GM12801 (cell line): Measurements from ENCODE around the gene ACSL1.

ENCODE experiments used
- CTCF ChIP-seq: IDR thresholded peaks from one replicate; pipeline ENCODE4 v1.5.1; 2011; ENCODE audit warnings: control low read depth; ENCODE audit not compliant: insufficient read length; ENCODE audit errors: extremely low read depth

The ACSL1 gene

DNA sequence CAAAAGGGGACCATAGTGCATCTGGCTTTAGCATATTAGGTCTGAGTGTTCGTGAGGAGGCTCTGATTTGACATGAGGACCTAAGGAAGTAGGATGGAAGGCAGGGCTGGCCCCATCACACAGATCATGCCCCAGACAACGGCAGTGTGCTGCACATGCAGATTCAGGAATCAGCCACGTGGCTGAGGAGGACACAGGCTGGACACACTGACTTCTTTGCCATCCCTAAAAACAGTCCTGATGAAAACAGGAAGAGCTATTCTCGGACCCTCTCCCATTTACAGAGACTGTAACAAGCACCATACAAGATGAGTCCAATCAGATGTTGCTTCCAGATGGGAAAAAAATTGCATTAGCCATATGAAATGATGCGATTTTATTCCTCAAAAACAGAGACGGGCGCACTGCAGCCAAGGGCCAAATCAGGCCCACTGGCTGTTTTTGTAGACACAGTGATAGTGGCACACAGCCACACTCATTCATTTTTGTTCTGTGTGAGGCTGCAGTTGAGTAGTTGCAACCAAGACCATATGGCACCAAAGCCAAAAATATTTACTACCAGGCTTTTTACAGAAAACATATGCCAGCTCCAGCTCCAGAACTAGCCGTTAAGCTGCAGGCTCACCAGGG lies 41.0 kb downstream of the ACSL1 start:
- no peak for TF ChIP-seq CTCF

GRCh38 chr4:184782731-184783373 lies 42.9 kb downstream of the ACSL1 start:
- TF ChIP-seq CTCF, result no peak

- no peak for TF ChIP-seq CTCF
Measured at GRCh38 chr4:184778325-184778724, 47.4 kb downstream of the ACSL1 start.

DNA sequence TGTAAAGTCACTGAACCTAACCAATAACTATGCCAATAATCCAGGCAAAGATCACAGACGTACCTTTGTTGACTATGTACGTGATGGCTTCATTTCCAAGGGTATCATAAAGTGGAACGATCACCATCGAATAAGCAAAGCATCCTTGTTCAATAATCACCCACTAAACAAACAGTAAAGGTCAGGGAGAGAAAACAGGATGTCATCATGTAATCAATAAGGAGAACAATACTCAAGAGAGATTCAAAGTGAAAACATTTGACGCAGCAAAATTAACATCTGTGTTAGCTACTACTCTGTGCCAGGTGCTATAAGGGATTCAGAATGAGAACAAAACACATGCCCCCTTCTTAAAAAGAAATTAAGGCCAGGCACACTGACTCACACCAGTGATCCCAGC lies 48.9 kb downstream of the ACSL1 start:
- TF ChIP-seq CTCF, result no peak

DNA sequence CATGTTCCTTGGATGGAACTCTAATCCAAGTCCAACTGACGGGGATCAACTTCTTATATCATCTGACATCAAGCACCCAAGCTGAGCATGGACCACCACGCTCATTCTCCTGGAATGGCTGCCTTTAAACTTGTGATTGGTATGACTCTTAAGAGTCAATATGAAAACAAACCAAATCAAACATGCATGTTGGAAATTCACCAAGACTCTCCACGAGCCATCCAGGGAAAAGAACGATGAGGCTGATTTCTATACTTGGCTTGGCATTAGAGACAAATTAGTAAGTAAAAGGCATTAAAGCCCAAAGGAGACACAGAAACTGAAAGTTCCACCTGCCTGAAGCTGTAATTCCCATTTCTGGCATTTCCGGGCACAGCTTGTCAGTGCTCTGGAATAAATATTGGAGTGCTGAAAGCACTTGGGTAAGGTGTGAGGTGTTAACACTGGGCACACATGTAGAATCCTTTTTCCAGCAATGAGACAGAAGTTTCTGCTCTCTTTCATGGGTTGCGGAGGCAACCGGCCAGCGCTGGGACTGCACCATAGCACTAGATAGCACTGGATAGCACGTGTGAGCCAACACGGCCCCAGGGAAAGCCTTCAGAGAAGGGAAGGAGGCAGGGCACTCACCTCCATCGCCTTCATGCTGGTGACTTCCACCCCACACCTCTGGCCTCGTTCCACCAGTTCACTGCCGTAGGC lies 49.8 kb downstream of the ACSL1 start:
- TF ChIP-seq CTCF, result no peak

DNA sequence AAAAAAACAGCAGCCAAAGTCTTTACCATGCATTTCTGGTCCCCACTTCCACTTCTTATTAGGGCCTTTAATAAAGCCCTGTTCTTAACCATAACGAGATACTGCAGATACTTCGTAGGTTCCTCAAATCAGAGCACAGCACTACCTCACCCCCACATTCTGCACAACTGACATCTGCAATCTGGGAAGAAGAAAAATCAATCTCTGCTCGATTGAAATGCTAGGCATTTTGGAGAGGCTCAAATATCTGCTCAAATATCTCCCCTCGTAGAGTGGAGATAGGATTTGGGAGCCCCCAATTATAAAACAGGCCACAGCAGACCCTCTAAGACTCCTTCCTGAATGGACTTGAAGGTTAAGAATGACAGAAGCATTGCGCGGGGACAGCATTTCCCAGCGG lies 51.6 kb downstream of the ACSL1 start:
- TF ChIP-seq CTCF, result no peak

DNA sequence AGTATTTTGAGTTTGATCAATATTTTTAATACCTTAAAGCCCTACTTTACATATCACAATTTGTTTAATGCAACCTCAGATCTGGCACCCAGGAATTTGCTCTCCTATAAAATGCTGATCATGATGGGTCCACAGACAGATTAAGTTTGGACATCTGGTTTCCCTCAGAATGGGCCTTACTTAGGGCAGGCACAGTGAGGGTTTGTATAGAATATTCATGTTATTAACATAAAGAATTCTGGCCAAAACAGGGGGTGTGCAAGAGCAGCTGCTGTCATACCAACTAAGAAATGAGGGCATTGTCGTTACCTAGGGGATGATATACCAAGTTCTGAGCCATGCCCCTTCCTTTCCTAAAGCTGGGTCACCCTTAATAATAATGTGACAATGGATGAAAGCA lies 54.4 kb downstream of the ACSL1 start:
- TF ChIP-seq CTCF, result no peak
